NCI-H1436 treated with DMSO at 0.1 percent for 48 hours (cell line): Measurements from ENCODE around the gene TMEM178B.

ENCODE experiments used
- DNase-seq: peaks from one replicate; lab custom pipeline; 2025; lab: John Stamatoyannopoulos, UW

Gene TMEM178B

DNA sequence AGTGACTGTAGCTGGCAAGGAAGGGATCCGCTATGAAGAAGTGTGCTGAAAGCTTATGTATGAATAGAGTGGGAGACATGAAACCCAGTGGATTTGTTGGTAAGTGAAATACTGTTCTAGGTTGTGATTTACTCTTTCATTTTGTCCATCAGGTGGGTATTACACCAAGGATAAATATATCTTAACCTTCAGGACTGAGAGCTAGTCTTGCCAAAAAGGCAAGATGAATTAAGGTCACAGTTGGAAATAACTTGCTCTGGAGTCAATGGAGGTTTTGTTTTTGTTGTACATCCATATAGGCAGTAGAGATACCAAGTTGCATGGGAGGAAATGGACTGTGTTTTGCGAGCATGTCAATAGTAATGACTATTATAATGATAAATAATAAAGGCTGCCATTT lies 190.6 kb downstream of the TMEM178B start:
- no peak for DNase-seq

DNA sequence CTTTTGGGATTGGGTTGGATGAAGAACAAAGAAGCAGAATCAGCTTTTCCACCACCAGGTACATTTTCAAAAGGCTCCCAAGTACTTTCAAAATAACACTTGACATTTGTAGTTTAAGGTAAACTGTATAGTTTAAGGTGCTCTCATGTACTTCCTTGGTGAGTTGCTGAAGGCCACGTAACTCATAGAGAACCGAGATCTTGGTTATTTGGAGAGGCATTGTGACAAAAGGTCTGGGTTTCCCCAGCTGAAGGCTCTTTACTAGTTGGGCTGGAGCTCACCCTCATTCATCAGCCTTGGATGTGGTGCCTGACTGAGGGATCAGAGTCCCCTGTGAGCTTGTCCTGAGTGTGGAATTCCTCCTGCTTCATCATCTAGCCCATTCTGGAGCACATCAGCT lies 191.8 kb downstream of the TMEM178B start:
- no peak for DNase-seq

DNA sequence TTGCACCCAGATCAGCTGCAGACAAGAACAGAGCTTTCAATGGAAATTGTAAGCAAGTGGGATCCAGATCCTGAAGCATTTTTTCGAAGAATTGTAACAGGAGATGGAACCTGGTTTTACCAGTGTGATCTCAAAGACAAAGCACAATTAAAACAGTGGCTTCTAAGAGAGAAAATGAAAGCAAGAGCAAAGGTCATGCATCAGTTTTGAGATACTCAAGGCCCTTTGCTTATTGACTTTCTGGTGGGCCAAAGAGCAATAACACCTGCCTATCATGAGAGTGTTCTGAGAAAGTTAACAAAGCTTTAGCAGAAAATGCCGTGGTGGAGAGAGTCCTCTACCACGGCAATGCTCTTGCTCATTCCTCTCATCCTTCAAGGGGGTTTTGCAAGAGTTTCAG lies 194.8 kb downstream of the TMEM178B start:
- no peak for DNase-seq

GRCh38 chr7:141271451-141271850 lies 197.6 kb downstream of the TMEM178B start:
- DNase-seq: no peak

DNA sequence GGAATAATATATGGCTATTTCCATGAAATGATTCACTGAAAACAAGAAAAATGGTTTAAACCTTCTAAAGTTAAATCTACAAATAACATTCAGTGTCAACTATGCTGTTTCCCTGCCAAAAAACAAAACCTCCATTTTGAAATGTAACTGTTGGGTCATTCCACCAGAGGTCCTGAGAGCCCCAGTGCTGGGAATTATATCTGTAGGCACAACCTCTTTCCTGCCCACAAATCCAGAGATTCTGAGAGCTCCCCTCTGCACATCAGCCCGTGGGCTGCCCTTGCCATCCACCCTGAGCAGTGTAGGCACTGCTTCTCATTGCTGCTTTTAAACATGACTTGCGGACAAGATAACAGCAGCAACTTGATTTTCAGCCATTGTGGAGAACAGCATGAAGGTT lies 198.6 kb downstream of the TMEM178B start:
- no peak for DNase-seq

DNA sequence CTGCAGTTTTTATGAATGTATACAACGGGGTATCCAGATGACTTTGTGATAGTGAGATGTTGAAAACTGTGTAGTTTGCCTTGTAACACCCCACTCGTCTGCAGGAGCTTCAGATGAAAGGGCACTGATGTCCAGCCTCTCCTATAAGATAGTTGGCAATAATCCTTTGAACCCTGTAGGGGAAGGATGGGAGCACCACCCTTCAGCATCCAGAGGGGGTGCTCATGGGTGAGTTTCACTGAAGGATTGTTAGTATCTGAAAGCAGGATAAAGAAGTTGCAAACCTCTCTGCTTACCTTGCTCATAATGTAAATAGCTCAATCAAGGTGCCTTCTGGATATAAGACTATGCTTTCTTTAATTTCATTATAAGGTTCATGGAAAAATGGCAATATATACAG lies 201.5 kb downstream of the TMEM178B start:
- DNase-seq: no peak

DNA sequence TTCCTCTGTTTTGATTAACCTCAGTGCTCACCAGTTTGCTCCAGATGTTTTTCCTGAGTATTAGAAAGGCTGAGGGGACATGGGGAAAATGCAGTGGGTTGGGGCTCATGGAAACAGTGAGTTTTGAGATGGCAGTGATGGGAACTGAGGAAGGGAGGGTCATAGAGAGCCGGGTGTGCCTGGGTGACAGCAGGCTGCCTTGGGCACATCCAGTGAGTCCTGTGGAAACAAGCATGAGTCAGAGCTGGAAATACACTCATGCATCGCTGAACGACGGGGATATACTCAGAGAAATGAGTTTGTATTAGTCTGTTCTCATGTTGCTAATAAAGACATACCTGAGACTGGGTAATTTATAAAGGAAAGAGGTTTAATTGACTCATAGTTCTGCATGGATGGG lies 202.2 kb downstream of the TMEM178B start:
- no peak for DNase-seq

GRCh38 chr7:141280100-141280499 lies 206.2 kb downstream of the TMEM178B start:
- DNase-seq: no peak

GRCh38 chr7:141281311-141281710 lies 207.4 kb downstream of the TMEM178B start:
- DNase-seq: no peak

DNA sequence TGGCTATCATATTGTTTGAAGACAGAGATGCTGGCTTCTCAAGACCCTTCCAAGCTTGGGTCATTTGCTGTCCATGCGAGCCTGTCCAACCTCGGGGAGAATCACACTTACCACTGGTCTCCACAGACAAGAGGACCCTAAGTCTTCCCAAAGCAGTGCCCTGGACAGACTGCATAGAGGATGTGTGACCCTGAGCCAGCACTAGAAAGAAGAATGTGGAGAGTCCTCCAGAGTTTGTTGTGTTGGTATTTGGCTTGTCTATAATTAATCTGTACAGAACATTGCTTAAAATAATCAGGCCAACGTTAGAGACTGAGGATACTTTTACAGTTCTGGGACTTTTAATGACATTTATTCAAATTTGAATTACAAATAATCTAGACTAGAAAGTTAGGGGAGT lies 212.7 kb downstream of the TMEM178B start:
- DNase-seq: no peak

DNA sequence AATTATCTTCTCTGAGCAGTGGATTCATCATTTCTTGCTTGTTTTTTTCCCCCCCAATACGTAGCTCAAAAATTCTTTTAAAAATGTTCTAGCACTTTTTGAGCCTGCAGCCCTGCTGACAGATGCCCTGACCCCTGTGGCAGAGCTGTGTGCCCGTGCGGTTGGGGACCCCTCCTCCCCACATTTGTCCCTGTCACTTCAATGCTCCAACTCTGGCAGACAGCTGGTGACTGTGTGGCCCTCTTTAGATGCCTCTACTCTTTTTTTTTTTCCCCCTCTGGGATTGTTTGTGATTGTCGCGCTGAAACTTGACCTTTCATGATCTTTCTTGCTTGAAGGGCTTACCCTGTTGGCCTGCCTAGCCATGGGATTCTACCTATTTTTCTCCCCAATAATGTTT lies 214.1 kb downstream of the TMEM178B start:
- DNase-seq: no peak

GRCh38 chr7:141288626-141289025 lies 214.8 kb downstream of the TMEM178B start:
- no peak for DNase-seq

- DNase-seq: no peak
Observed at GRCh38 chr7:141290365-141290764, 216.5 kb downstream of the TMEM178B start.

GRCh38 chr7:141290973-141291372 lies 217.1 kb downstream of the TMEM178B start:
- DNase-seq: no peak

GRCh38 chr7:141291541-141291940 lies 217.7 kb downstream of the TMEM178B start:
- no peak for DNase-seq

DNA sequence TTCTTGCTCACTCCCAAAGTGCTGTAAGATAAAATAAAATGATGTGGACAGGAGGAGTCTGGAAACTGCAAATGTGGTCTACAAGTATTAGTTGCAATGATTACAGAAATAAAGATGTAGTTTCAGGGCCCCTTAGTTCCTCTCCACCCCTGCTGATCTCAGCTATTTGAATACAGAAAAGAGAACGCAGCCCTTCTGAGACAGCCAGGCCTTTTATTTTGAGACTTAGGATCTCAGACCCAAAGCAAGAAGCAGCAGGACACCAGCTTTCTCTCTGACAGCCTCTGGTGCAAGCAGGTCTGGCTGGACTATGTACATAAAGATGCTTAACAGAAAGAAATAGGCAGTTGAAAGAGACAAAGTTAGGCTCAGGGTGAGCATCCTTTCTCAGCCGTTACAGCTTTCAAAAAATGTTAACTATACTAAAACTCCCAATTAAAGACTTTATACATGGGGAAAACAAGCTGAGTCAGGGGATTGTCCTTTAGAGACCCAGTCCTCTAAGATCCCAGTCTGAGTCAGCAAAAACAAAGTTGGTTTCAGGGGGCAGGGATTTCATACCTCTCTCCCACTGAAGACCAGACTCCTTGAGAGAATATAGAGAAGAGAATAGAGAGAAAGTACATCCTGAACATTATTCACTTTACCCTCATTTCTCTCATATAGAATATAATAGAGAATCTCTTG lies 220.4 kb downstream of the TMEM178B start:
- DNase-seq: no peak

DNA sequence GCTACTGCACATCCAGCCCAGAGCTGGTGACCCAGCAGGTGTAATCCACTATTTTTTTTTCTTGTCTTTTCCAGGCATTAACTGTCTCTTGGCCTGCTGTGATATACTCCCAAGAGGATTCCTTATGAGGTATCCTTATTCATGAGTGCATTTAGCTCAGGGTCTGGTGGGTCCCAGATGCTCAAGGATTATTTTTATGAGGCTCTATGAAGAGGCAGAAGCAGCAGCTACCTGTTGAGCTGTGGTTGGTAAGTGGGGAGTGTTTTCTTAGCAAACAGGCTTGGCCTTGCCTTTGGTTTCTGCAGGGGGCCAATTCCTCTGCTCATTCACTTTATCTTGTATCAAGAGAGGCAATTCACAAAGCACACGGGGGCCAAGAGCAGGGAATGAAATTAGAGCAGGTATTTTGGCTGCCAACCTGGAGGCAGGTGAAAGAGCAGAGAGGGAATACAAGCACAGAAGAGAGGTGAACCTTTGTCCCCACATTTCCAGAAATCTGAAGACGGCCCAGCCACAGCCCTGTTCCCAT lies 221.6 kb downstream of the TMEM178B start:
- no peak for DNase-seq

GRCh38 chr7:141300816-141301215 lies 227.0 kb downstream of the TMEM178B start:
- no peak for DNase-seq

DNA sequence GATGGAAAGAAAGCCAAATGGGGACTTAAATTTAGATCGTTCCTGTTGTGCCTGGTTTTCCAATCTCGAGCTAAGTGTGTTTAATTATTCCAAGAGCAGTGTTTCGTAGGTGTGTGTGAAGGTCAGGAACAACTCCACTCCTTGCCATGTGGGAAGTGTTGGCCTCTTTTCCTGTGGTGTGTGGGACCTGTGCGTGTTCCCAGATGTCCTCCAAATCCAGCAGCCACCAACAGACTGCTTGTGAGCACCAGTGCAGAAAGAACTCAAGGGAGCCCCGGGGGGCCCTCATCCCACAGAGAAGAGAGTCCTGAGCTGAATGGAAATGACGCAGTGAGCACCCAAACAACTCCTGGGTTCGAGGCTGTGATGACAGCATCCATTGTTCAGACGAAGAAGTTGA lies 227.7 kb downstream of the TMEM178B start:
- DNase-seq: no peak

DNA sequence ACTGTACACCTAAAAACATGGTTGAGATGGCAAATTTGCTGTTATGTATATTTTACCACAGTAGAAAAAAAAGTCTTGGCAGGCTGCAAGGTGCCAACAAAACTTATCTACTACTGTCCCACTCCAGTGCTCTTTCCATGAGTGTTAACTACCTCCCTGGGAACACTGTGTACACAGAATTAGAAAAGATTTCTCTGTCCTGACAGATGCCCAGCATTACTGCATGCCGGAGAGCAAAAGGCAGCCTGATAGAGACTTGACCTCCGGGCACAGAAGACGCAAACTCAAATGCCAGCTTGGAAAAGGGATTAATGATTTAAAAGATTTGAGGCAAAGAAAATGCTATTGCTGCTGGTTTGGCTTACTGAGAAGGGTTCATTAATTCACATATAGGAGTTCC lies 228.8 kb downstream of the TMEM178B start:
- DNase-seq: no peak

DNA sequence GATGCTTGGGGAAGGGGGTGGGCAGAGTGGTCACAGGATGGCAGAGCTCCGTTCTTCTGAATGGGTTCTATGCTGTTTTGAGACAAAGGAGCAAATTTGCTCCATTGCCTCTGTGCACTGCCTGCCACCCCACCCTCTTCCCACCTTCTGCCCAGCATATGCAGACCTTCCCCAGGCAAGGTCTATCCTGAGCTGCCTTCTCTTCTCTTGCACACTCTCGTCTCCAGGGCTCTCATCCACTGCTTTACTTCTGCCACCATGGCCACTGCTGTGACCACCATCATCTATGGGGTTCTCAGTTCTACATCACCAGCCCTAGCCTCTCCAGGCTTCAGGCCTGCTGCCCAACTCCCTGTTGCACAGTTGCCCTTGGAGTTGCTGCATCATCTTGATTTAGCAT lies 230.4 kb downstream of the TMEM178B start:
- no peak for DNase-seq

DNA sequence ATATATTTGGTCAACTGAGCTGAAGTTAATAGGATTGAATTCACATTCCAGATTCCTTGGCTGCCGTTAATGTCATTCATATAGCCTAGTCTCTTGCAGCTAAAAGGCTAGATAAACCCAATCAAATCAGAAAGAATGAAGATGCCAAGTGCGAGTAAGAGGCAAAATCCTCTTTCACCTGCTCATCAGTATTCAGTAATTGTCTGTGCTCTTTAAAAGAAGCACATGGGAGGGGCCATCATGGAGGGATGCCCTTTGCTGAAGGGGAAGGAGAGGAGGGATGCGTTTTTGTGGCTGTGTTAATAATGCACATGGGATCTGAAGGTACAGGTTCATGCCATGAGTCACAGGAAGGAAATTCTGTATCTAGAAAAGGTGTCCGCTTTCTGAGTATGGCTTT lies 232.2 kb downstream of the TMEM178B start:
- no peak for DNase-seq

DNA sequence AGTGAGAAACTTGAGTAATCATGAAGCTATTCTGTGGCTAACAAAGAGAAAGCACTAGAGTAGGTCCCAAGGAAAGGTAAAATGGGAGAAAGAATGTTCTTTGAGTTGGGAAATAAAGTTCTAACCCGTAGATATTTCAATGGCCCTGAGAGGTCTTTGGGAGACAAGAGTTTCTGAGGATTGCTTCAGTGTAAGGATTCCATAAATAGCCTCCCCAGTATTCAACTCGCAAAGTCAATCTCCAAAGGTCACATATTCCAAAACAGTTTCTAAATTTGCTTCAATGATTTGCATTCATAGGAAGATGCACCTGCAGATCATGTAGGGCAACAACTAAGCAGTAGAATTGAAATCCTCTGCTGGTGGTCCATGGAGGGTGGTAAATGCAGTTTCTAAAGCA lies 238.5 kb downstream of the TMEM178B start:
- DNase-seq: no peak

DNA sequence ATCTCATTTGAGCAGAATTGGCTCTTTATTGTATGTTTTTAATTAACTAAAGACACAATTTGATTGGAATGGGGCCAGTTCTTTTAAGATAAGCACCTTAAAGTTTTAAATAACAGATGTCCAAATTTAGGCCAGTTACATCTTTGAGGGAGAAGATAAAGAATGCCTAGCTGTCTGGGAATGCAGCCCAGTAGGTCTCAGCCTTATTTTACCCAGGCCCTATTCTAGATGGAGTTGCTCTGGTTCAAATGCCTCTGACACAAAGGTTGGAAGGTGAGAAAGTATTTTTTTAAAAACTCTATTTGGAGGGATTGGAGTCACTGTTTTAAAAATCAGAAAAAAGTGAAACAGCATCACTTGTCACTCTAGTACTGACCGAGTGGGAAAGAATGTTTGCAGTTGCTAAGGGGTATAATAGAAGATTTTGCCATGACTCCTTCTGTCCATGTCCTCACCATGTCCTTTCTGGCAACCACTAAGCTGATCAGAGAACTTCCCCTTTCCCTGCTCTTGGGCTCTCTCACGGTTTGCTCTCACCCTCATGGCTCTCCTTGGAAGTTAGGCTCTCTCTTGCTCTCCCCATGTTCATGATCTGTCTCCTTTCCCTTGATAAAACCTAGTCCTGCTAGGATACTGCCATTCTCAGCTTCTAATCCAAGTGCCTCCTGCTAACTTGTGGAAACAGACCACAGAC lies 239.1 kb downstream of the TMEM178B start:
- no peak for DNase-seq
